Mucosa of rectum (tissue), 2 donors: ENCODE results near the gene C16orf96.

Source experiments
- H3K27ac ChIP-seq, 2 donors: one replicate each; pipeline ENCODE4 v1.7.0; 2013; ENCODE audit warnings: inconsistent platforms in 2 of 2, low read depth in 2 of 2, low read length in 2 of 2
- H3K27me3 ChIP-seq, 2 donors: one replicate each; pipeline ENCODE4 v1.7.0; 2013; ENCODE audit warnings: low read length in 2 of 2; ENCODE audit not compliant: control insufficient read depth in 2 of 2, insufficient read depth in 2 of 2
- H3K36me3 ChIP-seq, 2 donors: one replicate each; pipeline ENCODE4 v1.7.0; 2013; ENCODE audit warnings: low read length in 2 of 2; ENCODE audit not compliant: control insufficient read depth in 2 of 2, insufficient read depth in 2 of 2
- H3K4me1 ChIP-seq, 2 donors: one replicate each; pipeline ENCODE4 v1.7.0; 2013; ENCODE audit warnings: low read length in 2 of 2, mild to moderate bottlenecking in 1 of 2; ENCODE audit not compliant: control insufficient read depth in 2 of 2, insufficient read depth in 2 of 2
- H3K4me3 ChIP-seq, 2 donors: one replicate each; pipeline ENCODE4 v1.7.0; 2013; ENCODE audit warnings: low read length in 2 of 2
- H3K9ac ChIP-seq, 2 donors: one replicate each; pipeline ENCODE4 v1.7.0; 2013; ENCODE audit warnings: low read length in 2 of 2, low read depth in 1 of 2, mild to moderate bottlenecking in 1 of 2
- H3K9me3 ChIP-seq, 2 donors: one replicate each; pipeline ENCODE4 v1.7.0; 2013; ENCODE audit warnings: low read length in 2 of 2; ENCODE audit not compliant: control insufficient read depth in 2 of 2
- donor health status: healthy.
- donor health status: Normal muscosa, but diverticular disease.

C16orf96 gene

GRCh38 chr16:4615384-4616046 lies 59.4 kb downstream of the C16orf96 start:
- Histone ChIP-seq H3K9me3 (no peaks in the 10 kb centered on the region), H3K27me3 (no peaks in the 10 kb centered on the region), H3K4me1 (peaks cover 33 to 37% of the 10 kb centered on the region in 2 donors), H3K27ac (peak overlapping the region; percentile 91 to 95), H3K36me3 (no peaks in the 10 kb centered on the region), H3K9ac (peak overlapping the region; percentile 72 to 78), H3K4me3 (peak overlapping the region; percentile 82 to 94)

DNA sequence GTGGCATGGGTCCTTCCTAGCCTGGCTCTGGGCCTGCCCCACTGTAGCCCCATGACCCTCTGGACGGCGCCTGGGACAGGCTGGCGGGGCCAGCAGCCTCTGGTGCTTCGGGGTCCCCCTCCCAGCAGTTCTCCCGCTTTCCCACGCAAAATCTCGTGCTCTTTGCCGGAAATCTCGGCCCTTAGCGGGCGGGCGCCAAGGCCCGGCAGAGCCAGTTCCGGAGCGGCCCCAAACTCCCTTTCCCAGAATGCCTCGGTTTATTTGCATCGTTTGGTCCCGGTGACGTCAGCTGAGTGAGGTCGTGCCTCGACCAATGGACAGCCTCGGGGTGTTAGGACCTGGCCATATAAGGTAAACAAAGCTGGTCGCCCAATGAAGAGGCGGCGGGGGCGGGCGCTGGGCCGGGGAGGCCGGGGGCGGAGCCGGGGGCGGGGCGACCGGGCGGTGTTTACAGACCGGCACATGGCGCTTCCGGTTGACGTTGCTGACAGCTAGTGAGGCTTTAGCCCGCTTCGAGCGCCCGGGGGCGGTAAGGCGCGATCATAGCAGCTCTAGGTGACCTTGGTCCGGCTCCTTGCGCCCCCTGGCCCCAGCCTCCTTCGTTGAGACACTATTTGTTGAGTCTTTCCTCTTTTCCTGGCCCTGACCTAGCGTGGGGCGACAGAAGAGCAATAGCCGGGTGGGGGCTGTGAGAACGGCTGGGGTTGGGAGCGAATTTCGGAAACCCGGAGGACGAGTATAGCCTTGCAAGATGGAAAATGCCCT lies 60.1 kb downstream of the C16orf96 start:
- Histone ChIP-seq H3K27me3 (no peaks in the 10 kb centered on the region), H3K27ac (peak overlapping the region; percentile 99 to 100), H3K9me3 (no peaks in the 10 kb centered on the region), H3K36me3 (no peaks in the 10 kb centered on the region), H3K4me1 (peaks cover 33 to 37% of the 10 kb centered on the region in 2 donors), H3K4me3 (peak overlapping the region; percentile 82 to 94), H3K9ac (peak overlapping the region; percentile 98 to 99)

DNA sequence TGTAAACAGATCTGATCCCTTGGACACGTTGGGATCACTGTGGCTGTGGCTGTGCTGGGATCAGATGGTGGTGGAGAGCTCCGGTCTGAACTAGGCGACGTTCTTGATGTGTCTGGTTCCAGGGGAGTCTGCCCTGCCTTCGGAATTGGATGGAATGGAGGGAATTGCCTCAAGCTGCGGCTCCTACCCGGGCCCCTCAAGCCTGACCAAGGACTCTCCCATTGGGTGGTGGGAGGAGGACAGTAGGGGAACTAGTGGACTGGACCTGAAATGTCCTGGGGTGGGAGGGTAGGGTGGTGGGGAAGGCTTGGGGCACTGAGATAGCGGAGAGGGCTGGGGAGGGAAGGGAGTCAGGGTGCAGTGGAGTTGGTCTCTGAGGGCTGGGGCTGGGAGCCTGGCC lies 61.7 kb downstream of the C16orf96 start:
- no peak overlapping the region for H3K9ac ChIP-seq
- H3K4me1 ChIP-seq, result peaks cover 30 to 34% of the 10 kb centered on the region in 2 donors
- H3K27me3 ChIP-seq, result no peaks in the 10 kb centered on the region
- no peaks in the 10 kb centered on the region for H3K9me3 ChIP-seq
- no peak overlapping the region for H3K27ac ChIP-seq
- H3K4me3 ChIP-seq, result no peak overlapping the region
- no peaks in the 10 kb centered on the region for H3K36me3 ChIP-seq

DNA sequence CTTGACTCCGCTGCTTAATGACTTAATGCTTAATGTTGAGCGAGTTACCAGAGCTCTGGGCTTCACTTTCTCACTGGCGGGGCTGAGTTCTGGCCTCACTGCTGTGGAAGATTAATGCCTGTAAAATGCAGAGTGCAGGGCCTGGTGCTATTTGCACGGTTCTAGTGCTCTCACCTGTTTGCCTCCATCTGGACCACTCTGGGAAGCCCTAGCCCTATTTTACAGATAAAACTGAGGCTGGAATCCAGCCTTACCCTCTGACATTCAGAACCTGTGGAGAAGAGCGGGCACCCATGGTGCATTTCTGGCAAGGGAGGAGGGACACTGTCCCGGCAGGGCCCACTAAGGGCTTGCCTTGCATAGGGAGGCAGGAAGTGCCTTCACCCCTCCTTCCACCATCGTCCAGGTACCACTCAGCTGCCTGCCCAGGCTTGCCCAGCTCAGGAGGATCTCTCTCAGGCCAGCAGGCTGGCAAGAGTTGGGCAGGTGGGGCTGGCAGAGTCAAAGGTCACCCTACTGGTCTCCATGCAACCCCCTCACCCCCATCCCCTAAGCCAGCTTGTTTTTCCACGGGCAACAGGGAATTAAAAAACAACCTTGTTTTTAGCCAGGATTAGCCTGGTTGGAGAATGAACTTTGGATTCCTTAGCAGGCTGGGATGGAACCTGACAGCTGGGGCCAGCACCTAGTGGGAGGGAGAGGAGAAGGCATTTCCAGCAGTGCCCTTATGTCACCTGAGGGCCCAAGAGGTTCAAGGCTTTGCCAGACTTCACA lies 62.7 kb downstream of the C16orf96 start:
- H3K9me3 ChIP-seq, result no peaks in the 10 kb centered on the region
- no peaks in the 10 kb centered on the region for H3K36me3 ChIP-seq
- H3K27me3 ChIP-seq, result no peaks in the 10 kb centered on the region
- no peak overlapping the region for H3K4me3 ChIP-seq
- H3K27ac ChIP-seq, result peak overlapping the region in 1 of 2 donors; percentile 23
- peaks cover 20 to 25% of the 10 kb centered on the region in 2 donors for H3K4me1 ChIP-seq
- no peak overlapping the region for H3K9ac ChIP-seq

DNA sequence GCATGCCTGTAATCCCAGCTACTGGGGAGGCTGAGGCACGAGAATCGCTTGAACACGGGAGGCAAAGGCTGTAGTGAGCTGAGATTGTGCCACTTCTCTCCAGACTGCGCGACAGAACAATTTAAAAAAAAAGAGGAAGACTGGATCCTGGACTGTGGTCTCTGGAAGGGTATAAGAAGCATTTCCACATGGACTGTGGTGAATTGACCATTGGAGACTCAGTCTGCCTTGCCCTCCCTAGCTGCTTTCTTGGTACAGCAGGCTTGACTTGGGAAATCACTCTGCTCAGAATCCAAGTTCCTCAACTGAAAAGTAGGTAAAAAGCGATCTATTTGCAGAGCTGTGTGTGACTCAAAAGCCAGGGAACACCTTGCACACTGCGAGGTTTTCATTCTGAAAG lies 67.5 kb downstream of the C16orf96 start:
- peak overlapping the region in 1 of 2 donors; percentile 73 for H3K9ac ChIP-seq
- peaks cover 0 to 5% of the 10 kb centered on the region in 2 donors for H3K36me3 ChIP-seq
- H3K27me3 ChIP-seq, result no peaks in the 10 kb centered on the region
- H3K4me3 ChIP-seq, result peak overlapping the region in 1 of 2 donors; percentile 90
- peak overlapping the region in 1 of 2 donors; percentile 96 for H3K27ac ChIP-seq
- H3K9me3 ChIP-seq, result no peaks in the 10 kb centered on the region
- H3K4me1 ChIP-seq, result peaks cover 15 to 18% of the 10 kb centered on the region in 2 donors

DNA sequence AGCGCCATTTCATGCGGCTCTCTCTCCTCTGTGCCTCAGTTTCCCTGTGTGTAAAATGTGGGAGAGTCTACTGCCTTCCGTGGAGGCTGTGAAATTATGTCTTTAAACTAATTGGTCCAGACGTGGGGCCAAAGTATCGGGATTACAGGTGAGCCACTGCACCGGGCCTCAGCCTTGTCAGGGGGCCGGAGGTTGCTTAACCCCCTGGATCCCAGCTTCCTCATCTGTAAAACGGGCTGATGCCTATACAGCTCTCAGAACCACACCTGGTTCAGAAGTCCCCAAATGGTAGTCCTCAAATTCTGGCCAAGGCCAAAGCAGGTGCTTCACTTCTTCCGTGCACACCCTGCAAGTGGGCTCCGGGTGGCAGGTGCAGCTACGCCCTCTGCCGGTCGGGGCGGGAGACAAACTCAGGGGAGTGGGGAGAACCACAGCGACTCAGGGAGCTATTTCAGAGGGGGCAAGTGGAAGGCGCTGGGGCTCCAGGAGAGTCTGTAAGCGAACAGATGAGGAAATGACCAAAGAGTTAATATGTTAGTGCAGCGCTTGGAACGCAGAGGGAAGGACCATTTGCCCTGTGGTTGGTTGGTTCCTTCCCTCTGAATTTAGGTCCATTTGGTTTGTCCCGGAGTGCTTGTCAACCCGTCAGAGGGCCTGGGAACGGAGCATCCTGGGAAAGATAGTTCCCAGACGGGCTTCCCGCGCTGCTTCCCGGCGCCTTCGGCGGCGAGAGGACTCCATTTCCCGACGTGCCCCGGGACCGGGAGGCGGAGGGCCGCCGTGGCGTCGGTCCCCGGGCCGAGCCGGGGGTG lies 68.1 kb downstream of the C16orf96 start, which contains the start of gene MGRN1:
Gene MGRN1, plus strand, starts transcription at position 812 of the 812 bp plus-strand sequence. CDS start 135 bp downstream, outside the sequence.
- peaks cover 0 to 5% of the 10 kb centered on the region in 2 donors for H3K36me3 ChIP-seq
- H3K4me3 ChIP-seq, result peak within 1 kb of the TSS; percentile 90 to 96
- H3K9ac ChIP-seq, result peak within 1 kb of the TSS; percentile 84 to 98
- no peaks in the 10 kb centered on the region for H3K9me3 ChIP-seq
- peaks cover 11 to 18% of the 10 kb centered on the region in 2 donors for H3K4me1 ChIP-seq
- H3K27ac ChIP-seq, result peak within 1 kb of the TSS; percentile 96
- no peaks in the 10 kb centered on the region for H3K27me3 ChIP-seq

DNA sequence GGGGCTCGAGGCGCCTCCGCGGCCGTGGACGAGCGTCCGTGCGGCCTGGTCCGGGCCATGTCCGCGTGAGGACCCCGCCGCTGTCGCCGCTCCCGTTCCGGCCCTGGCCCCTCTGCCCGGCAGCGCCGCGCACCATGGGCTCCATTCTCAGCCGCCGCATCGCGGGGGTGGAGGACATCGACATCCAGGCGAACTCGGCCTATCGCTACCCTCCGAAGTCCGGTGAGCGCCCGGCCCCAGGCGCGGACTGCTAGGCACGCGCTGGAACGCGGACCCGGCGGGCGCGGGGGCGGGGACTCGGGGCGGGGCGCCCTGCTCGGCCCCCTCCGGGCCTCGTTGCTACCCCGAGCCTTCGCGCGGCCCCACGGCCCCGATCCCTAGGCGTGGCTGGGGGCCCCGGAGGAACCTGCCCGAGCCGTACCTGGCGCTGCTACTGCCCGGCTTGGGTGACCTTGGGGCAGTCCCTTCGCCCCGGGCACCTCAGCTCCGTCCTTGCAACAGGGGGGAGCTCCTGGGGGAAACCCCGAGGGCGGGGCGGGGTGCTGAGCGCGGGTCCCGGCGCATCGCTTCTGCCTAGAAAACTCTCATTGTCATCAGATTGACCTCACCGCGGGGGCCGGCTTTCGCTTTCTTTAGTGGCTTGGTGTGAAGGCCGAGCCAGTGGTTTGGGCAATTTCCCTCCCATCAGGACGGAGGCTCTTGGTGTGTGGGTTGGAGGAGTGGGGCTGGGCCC lies 68.9 kb downstream of the C16orf96 start:
- Histone ChIP-seq H3K27me3 (no peaks in the 10 kb centered on the region), H3K36me3 (peaks cover 0 to 5% of the 10 kb centered on the region in 2 donors), H3K9ac (peak overlapping the region; percentile 84 to 98), H3K27ac (peak overlapping the region; percentile 96), H3K4me3 (peak overlapping the region; percentile 90 to 96), H3K9me3 (no peaks in the 10 kb centered on the region), H3K4me1 (peaks cover 11 to 18% of the 10 kb centered on the region in 2 donors)

GRCh38 chr16:4625560-4626159 lies 69.5 kb downstream of the C16orf96 start:
- no peaks in the 10 kb centered on the region for H3K9me3 ChIP-seq
- peak overlapping the region; percentile 96 for H3K27ac ChIP-seq
- H3K9ac ChIP-seq, result peak overlapping the region; percentile 84 to 98
- no peaks in the 10 kb centered on the region for H3K27me3 ChIP-seq
- peak overlapping the region; percentile 90 to 96 for H3K4me3 ChIP-seq
- peaks cover 11 to 18% of the 10 kb centered on the region in 2 donors for H3K4me1 ChIP-seq
- peaks cover 0 to 5% of the 10 kb centered on the region in 2 donors for H3K36me3 ChIP-seq
